ENCODE data around the gene MAN2A2. TPM values are rescaled to one million over a fixed set of nuclear protein-coding genes. Genes with fewer than 3 reads are reported as not detected.
A peak's percentile ranks its signal among the peaks of the same experiment; 100 is the strongest.

MAN2A2 gene
- total and polyA plus RNA-seq, 2 of the 8 experiments (the other 6 are each of a cell fraction or from before 2014, with no cell fraction given) = 23.1 to 29.7 TPM

- peak; percentile 37 for TF ChIP-seq RNF2 (IDR thresholded peaks at IDR 0.05; ENCODE audit: borderline replicate concordance, low read depth, low read length, missing control alignments, poor library complexity, severe bottlenecking)
- no peak for TF ChIP-seq CTBP2 (IDR thresholded peaks at IDR 0.05; ENCODE audit: borderline replicate concordance, insufficient read depth, insufficient read length, low read length)
- TF ChIP-seq, protein P1, sequence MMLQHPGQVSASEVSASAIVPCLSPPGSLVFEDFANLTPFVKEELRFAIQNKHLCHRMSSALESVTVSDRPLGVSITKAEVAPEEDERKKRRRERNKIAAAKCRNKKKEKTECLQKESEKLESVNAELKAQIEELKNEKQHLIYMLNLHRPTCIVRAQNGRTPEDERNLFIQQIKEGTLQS (IDR thresholded peaks at IDR 0.05; ENCODE audit: insufficient read depth, low read depth, low read length) = peak; percentile 85
- peak; percentile 77 for TF ChIP-seq PHF8 (conservative IDR thresholded peaks at IDR 0.05; ENCODE audit: low read depth, low read length)
- peak; percentile 79 to 95 for TF ChIP-seq POLR2A (IDR thresholded peaks at IDR 0.05; ENCODE audit: control extremely low read depth in 1 of 2, low read depth in 2 of 2, low read length in 2 of 2)
- TF ChIP-seq POLR2AphosphoS5 (IDR thresholded peaks at IDR 0.05; ENCODE audit: low read depth, low read length) = peak; percentile 85
- TF ChIP-seq CEBPB (IDR thresholded peaks at IDR 0.05; ENCODE audit: low read depth, low read length) = no peak
- TF ChIP-seq SIX5 (IDR thresholded peaks at IDR 0.05; ENCODE audit: low read depth, low read length) = no peak
- TF ChIP-seq MAX (IDR thresholded peaks at IDR 0.05) = peak; percentile 95
- no peak for TF ChIP-seq BACH1 (IDR thresholded peaks at IDR 0.05; ENCODE audit: low read length)
- no peak for TF ChIP-seq BRCA1 (IDR thresholded peaks at IDR 0.05; ENCODE audit: low read depth, low read length)
- TF ChIP-seq GABPA (IDR thresholded peaks at IDR 0.05; ENCODE audit: borderline replicate concordance, insufficient read depth, low read length) = no peak
- no peak for TF ChIP-seq JUN (IDR thresholded peaks at IDR 0.05; ENCODE audit: low read depth, low read length)
- no peak for TF ChIP-seq GTF2F1 (IDR thresholded peaks at IDR 0.05; ENCODE audit: borderline replicate concordance, low read depth, low read length)
- peak; percentile 78 for TF ChIP-seq TAF1 (IDR thresholded peaks at IDR 0.05; ENCODE audit: low read depth, low read length)
- no peak for TF ChIP-seq CBX5 (IDR thresholded peaks at IDR 0.05; ENCODE audit: low read depth, low read length)
- no peak for TF ChIP-seq SIN3A (conservative IDR thresholded peaks at IDR 0.05 in 1 of 2, IDR thresholded peaks at IDR 0.05 in 1 of 2; ENCODE audit: low read depth in 1 of 2, low read length in 2 of 2)
- no peak for TF ChIP-seq SP4 (IDR thresholded peaks at IDR 0.05; ENCODE audit: low read length)
- peak; percentile 41 for TF ChIP-seq CREB1 (IDR thresholded peaks at IDR 0.05)
- peak; percentile 42; the same call in 1 of the 2 replicates for TF ChIP-seq RBBP5 (IDR thresholded peaks at IDR 0.05; ENCODE audit: borderline replicate concordance, low read depth, low read length)
- TF ChIP-seq SIRT6 (IDR thresholded peaks at IDR 0.05; ENCODE audit: low read length) = no peak
- 0 out of 2 replicates have a peak, but pooled peaks have one; percentile 2 for TF ChIP-seq JUND (IDR thresholded peaks at IDR 0.05; ENCODE audit: low read length)
- 0 out of 2 replicates have a peak, but pooled peaks have one; percentile 5 for TF ChIP-seq TCF12 (IDR thresholded peaks at IDR 0.05; ENCODE audit: low read depth, low read length)
- no peak for TF ChIP-seq MAFK (IDR thresholded peaks at IDR 0.05; ENCODE audit: low read depth, low read length)
Observed at GRCh38 chr15:90954712-90955623, 51.9 kb downstream of the MAN2A2 start, which contains the start of gene RCCD1 (continued).
